DMS53 treated with DMSO at 0.1 percent for 48 hours (cell line): Measurements from ENCODE around the gene AATK.

Experiments used
- DNase-seq: peaks from one replicate; lab custom pipeline; 2025; ENCODE audit not compliant: unreplicated experiment; lab: John Stamatoyannopoulos, UW

AATK gene

GRCh38 chr17:81097134-81097942 lies 68.7 kb downstream of the AATK start:
- no peak for DNase-seq

GRCh38 chr17:81096741-81097133 lies 69.3 kb downstream of the AATK start:
- no peak for DNase-seq

- peak; percentile 54 for DNase-seq
Measured at GRCh38 chr17:81095383-81095762, 70.6 kb downstream of the AATK start.

- DNase-seq = peak; percentile 63
Measured at GRCh38 chr17:81094509-81095382, 71.3 kb downstream of the AATK start.

GRCh38 chr17:81093619-81094508 lies 72.2 kb downstream of the AATK start:
- no peak for DNase-seq

GRCh38 chr17:81092518-81093095 lies 73.4 kb downstream of the AATK start:
- no peak for DNase-seq

- DNase-seq = no peak
Measured at GRCh38 chr17:81091774-81092517, 74.1 kb downstream of the AATK start.

GRCh38 chr17:81091154-81091553 lies 74.9 kb downstream of the AATK start:
- no peak for DNase-seq

GRCh38 chr17:81090361-81091136 lies 75.5 kb downstream of the AATK start:
- no peak for DNase-seq

GRCh38 chr17:81086789-81087551 lies 79.1 kb downstream of the AATK start:
- DNase-seq = no peak

- no peak for DNase-seq
Measured at GRCh38 chr17:81085420-81085911, 80.6 kb downstream of the AATK start.

- DNase-seq = no peak
Measured at GRCh38 chr17:81084680-81085419, 81.2 kb downstream of the AATK start.

- no peak for DNase-seq
Measured at GRCh38 chr17:81083125-81083765, 82.8 kb downstream of the AATK start.

- no peak for DNase-seq
Measured at GRCh38 chr17:81082177-81083073, 83.6 kb downstream of the AATK start.

GRCh38 chr17:81081222-81082176 lies 84.5 kb downstream of the AATK start:
- DNase-seq = no peak
